GM21526 (cell line): ENCODE measurements around the gene MEF2D.
A peak's percentile ranks its signal among the peaks of the same experiment; 100 is the strongest.

Experiments used
- ATAC-seq: cut with Tn5 transposase; IDR thresholded peaks from one replicate; pipeline ENCODE4 v1.9.1; 2021; ENCODE audit warnings: moderate library complexity; ENCODE audit not compliant: unreplicated experiment, low FRiP score

Gene MEF2D

DNA sequence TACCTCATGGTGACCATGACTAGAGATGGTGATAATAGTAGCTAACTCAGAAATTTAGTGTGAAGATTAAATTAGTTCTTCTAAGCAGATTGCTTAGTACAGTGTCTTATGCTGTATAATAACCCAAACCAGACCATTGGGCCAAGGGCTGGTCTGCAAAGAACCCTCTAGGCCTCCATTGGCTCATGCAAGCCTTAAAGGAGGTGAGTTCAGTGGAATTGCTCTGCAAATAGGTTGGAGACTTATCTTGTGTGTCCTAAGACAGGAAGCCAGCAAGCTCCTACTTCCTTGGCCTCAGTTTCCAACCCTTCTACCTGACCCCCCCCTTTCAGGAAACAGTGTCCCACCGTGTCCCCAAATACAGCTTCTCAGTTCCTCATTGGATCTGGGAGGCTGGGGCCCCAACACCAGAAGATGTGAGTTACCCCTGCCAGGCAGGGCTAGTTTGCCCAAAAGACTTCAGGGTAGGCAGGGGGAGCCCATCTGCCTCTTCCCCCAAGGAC lies 1.9 kb upstream of the MEF2D start:
- ATAC-seq: no peak

DNA sequence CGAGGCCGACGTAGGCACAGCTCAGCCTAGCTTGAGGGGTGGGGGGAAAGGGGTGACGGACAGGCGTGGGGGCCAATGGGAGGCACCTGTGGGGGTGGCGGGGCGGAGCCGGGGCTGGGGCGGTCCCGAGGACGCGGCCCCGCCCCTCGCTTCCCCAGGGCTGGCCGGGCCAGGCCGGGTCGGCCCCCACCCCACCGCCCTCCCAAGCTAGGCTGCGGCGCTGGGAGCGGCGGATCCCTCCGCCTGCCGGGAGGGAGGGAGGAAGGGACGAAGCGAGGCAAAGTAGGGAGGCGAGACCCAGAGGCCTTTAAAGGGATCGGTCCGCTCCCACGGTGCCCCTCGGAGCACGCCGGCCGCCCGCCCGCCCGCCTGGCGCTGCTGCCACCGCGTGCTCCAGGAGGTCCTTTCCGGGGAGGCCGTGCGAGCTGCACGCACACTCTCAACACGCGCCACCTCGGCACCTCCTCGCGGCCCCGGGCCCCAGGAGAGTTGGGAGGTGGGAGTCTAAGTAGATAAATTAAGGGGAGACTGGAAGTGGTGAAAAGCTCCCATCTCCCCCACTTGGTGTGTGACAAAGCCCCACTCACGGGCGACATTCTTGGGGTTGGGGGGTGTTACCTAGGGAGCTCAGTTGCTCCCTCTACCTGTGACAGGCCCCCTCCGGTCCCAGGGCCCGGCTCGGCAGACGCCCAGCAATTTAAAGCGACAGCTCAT lies 375 bp upstream of the MEF2D start:
- ATAC-seq: peak; percentile 52

DNA sequence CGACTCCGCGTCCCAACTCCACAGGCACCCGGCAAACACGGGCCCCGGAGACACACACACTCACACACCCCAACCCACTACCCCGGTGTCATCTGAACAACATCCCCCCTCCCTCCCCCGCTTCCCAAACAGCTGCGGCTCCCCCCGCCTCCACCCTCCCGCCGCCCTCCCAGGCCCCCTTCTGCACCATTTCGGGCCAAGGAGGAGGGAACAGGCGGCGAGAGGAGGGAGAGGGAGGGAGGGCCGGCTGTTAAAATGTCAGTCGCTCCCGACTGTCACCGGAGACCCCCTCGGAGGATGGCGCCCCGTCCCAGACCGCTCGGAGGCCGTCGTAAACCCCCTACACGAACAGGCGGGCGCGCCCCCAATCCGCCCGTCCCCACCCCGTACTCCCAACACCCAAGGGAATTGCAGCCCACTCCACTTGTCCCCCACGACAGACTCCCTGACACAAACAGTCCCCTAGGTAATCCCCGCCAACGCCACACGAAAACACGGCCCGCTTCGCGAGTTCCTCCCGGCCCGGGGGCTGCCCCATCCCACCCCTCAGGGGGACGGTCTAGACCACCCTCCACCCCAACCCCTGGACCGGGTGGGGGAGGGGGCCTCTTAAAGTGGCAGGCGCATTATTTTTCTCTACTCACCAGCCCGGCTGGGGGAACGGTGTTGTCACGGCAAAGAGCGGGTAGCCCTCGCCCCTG lies 583 bp downstream of the MEF2D start:
- peak; percentile 1 for ATAC-seq

GRCh38 chr1:156499194-156499841 lies 1.3 kb downstream of the MEF2D start:
- ATAC-seq: no peak

GRCh38 chr1:156498432-156499193 lies 2.0 kb downstream of the MEF2D start:
- ATAC-seq: no peak

DNA sequence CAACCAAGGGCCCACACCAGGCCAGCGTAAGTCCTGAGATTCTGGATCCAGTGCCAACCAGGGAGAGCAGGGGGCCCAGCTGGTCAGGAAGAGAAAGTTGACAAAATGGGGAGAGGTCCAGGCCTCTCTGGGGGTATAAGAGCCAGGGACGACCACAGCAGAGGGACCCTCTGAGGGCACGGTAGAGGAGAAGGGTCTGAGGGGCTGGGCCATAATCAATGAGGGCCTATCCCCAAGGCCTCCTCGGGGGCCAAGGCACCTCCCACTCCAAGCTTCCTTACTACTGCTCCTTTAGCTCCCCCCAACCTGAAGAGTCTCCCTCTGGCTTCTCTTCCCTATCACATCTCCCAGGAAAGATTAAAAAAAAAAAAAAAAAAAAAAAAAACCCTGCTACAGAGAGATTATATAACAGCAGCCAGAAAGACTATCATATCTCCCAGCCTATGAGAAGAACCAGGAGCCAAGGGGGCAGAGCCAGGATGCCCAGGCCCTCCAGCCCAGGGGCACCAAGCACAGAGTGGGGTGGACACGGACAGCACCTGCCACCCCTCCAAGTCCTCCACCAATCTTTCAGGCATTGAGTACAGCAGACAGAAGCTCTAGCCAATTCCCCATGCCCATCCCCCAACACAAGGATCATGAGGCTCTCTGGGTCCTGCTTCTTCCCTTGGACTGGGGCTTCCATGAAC lies 2.7 kb downstream of the MEF2D start:
- ATAC-seq: no peak

GRCh38 chr1:156497078-156497742 lies 3.4 kb downstream of the MEF2D start:
- ATAC-seq: no peak

DNA sequence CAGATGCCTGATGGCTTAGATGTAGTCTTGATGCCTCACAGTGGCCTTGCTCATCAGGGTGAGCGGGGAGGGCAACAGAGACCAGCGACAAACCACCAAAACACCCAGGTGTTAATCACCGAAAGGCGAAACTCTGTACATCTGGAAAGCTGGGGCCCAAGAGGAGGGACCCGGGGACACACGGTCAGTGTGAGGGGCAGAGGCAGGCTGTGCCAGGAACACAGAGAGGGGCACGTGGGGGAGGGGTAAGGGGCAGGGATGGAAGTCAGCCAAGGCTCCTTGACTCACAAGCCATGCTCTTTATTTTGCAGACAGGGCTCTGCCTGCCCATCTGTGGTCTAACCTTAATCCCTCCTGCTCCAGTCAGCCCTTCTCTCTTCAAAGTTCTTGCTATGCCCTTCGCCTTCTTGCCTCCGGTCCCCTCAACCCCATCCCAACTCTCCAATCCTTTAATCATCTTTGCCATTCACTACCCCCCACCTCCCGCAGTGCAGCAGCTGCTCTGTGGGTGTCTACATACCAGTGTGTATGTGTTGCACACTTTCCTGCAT lies 4.3 kb downstream of the MEF2D start:
- ATAC-seq: no peak

- no peak for ATAC-seq
Measured at GRCh38 chr1:156495401-156496140, 5.0 kb downstream of the MEF2D start.

DNA sequence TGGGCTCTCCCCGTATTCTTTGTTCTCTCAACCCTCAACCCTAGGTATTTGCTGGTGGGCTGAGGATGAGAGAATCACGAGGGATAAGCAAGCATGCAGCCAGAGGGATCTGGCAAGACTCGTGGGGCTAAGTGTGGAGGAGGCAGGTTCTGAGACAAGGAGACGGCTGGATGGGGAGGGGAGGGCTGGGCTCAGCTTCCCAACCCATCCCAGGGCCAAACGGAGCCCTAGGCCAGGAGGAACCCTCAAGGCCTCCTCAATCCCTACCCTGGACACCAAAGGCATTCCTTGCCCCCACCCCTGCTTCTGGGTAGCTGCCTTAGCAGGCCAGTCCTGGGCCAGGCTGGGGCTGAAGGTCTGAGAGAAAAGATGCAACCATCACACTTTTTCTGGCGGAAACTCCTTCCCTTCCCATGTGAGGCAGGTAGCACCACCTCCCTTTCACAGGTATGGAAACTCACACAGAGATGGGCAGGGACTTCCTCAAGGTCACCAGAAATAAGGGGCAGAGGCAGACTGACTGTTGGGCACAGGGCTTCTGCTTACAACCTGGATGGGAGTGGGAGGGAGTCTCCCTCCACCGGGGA lies 6.2 kb downstream of the MEF2D start:
- ATAC-seq: no peak

GRCh38 chr1:156493742-156494141 lies 6.8 kb downstream of the MEF2D start:
- no peak for ATAC-seq

GRCh38 chr1:156493154-156493631 lies 7.4 kb downstream of the MEF2D start:
- ATAC-seq: no peak

DNA sequence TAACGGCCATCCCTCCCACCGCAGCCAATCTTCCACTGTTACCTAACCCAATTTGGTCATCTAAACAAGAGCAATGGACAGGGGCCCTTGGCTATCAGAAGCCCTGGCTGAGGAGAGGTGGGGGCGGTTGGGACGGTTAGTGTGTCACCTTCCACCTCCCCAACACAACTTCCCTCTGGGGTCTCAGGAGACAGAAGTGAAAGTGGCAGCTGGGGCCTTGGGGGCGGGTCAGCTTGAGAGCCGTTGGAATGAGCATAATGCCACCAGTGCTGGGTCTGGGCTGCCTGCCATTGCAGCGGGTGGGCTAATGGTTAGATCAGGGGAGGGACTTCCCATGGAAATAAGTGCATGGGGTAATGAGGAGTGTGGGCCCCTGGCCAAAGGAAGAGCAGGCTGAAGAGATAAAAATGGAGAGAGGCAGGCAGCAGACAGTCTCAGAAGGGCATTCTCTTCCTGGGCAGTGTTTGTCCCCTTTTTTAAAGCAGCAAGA lies 7.9 kb downstream of the MEF2D start:
- ATAC-seq: no peak

DNA sequence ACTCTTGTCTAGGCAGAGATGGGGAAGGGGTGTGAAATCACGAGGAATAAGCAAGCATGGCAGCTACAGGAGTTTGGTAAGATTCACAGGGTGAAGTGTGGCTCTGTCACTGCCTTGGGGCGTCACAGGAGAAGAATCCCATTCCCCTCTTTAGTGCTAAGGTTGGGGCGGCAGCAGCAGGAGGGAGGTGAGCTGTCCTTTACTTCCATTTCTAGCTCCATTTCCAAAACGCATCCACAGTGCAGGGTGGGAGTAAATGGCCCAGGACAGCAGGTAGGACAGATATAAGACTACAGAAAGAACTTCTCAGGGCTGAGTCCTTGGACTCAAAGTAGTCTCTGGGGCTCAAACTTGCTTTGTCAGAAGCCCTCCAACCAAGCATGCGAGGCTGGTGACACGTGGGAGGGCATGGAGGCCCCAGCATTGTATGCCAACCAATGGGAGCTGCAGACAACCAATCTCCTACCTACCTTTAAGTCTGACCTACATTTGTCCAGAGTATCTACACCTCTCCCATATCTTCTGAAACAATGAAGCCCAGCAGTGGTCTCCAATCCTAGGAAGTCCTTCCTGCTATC lies 8.5 kb downstream of the MEF2D start:
- no peak for ATAC-seq

GRCh38 chr1:156491151-156491949 lies 9.2 kb downstream of the MEF2D start:
- no peak for ATAC-seq

- ATAC-seq: no peak
Measured at GRCh38 chr1:156490401-156491032, 10.1 kb downstream of the MEF2D start.

DNA sequence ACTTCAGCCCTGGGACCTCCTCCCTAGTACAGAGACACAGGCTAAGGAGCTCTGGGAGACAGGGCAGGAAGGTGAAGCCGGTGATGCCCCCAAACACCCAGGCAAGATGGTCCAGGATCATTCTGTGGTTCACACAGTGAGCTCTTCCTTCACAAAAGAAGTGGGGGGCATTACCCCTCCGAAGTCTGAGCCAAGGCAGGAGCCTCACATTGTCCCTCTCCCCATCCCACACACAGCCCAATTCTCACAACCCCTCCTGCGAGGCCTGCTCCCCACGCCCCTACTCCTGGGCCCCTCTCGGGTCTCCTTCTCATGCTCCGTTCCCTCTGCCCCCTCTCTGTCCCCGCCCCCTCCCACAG lies 10.7 kb downstream of the MEF2D start:
- ATAC-seq: no peak
